HepG2 (cell line): ENCODE data around the gene DCAF7. TPM values are rescaled to one million over a fixed set of nuclear protein-coding genes. Genes with fewer than 3 reads are reported as not detected.

ENCODE experiments used
- BATF2 ChIP-seq: sonication (generic); formaldehyde crosslinking; IDR thresholded peaks from 2 replicates; pipeline ENCODE4 v1.8.0; 2022; ENCODE audit warnings: mild to moderate bottlenecking, missing genetic modification reagents, moderate library complexity
- NFKB2 ChIP-seq: sonication (generic); formaldehyde crosslinking; IDR thresholded peaks from 2 replicates; pipeline ENCODE4 v1.4.0; 2020; ENCODE audit warnings: missing genetic modification reagents, borderline replicate concordance
- REL ChIP-seq: sonication (generic); formaldehyde crosslinking; conservative IDR thresholded peaks from 2 replicates; pipeline ENCODE4 v1.8.0; 2022; ENCODE audit warnings: mild to moderate bottlenecking, missing genetic modification reagents, moderate library complexity
- RFX1 ChIP-seq: fragments of 450-650 bp; IDR thresholded peaks from 2 replicates; pipeline ENCODE4 v1.6.1; 2017
- RFXAP ChIP-seq: sonication (generic); formaldehyde crosslinking; IDR thresholded peaks from 2 replicates; pipeline ENCODE4 v1.4.0; 2020; ENCODE audit warnings: missing genetic modification reagents, borderline replicate concordance
- SKIL ChIP-seq: sonication (generic); formaldehyde crosslinking; IDR thresholded peaks from 2 replicates; pipeline ENCODE4 v1.8.0; 2022; ENCODE audit warnings: missing genetic modification reagents, mild to moderate bottlenecking, moderate library complexity, borderline replicate concordance
- THAP7 ChIP-seq: sonication (generic); formaldehyde crosslinking; IDR thresholded peaks from 2 replicates; pipeline ENCODE4 v1.8.1; 2023; ENCODE audit warnings: mild to moderate bottlenecking, missing genetic modification reagents
- YY1 ChIP-seq: IDR thresholded peaks from 2 replicates; pipeline ENCODE4 v1.6.1; 2011; ENCODE audit warnings: low read length, low read depth, moderate library complexity, mild to moderate bottlenecking; ENCODE audit not compliant: insufficient read depth, insufficient replicate concordance
- ZFP41 ChIP-seq: sonication (generic); formaldehyde crosslinking; IDR thresholded peaks from 2 replicates; pipeline ENCODE4 v1.4.0; 2020; ENCODE audit warnings: mild to moderate bottlenecking, missing genetic modification reagents, borderline replicate concordance
- ZNF354B ChIP-seq: sonication (generic); formaldehyde crosslinking; IDR thresholded peaks from 2 replicates; pipeline ENCODE4 v1.8.0; 2022; ENCODE audit warnings: mild to moderate bottlenecking, missing genetic modification reagents
- ZNF616 ChIP-seq: sonication (generic); formaldehyde crosslinking; IDR thresholded peaks from 2 replicates; pipeline ENCODE4 v1.5.0; 2020; ENCODE audit warnings: low read depth, mild to moderate bottlenecking, missing genetic modification reagents
- ZSCAN5A ChIP-seq: sonication (generic); formaldehyde crosslinking; IDR thresholded peaks from 2 replicates; pipeline ENCODE4 v1.8.0; 2022; ENCODE audit warnings: mild to moderate bottlenecking, missing genetic modification reagents, borderline replicate concordance
- polyA plus RNA-seq, 8 experiments: library from polyadenylated mRNA; depleted of rRNA in 3 of 8; stranded (reverse) in 7 of 8; unstranded in 1 of 8; fragments of >200 nt; fragmentation: Illumina TruSeq in 4 of 8; extraction: Trizol in 4 of 8; gene quantifications; 2 replicates each; pipeline versions ENCODE4 v1.2.1 to v1.2.3, GENCODE V29; 2011 to 2016; ENCODE audit warnings: low read depth in 4 of 8, missing spikeins in 1 of 8, mixed read lengths in 1 of 8; ENCODE audit not compliant: insufficient read depth in 1 of 8
- total RNA-seq, 5 experiments: library from RNA; depleted of rRNA; stranded (reverse); fragments of >200 nt; fragmentation: Illumina TruSeq; extraction: Trizol; gene quantifications; 2 replicates each; pipeline ENCODE4 v1.2.3, GENCODE V29; 2016; ENCODE audit warnings: low read depth in 1 of 5
- TF ChIP-seq, protein P1 (sequence below): sonication (generic); formaldehyde crosslinking; IDR thresholded peaks from 2 replicates; pipeline ENCODE4; 2020; ENCODE audit warnings: missing genetic modification reagents, mild to moderate bottlenecking, borderline replicate concordance

The DCAF7 gene
- total and polyA plus RNA-seq, 2 of the 13 experiments (the other 11 are each of a cell fraction or from before 2014, with no cell fraction given), result 55.2 to 73.4 TPM

DNA sequence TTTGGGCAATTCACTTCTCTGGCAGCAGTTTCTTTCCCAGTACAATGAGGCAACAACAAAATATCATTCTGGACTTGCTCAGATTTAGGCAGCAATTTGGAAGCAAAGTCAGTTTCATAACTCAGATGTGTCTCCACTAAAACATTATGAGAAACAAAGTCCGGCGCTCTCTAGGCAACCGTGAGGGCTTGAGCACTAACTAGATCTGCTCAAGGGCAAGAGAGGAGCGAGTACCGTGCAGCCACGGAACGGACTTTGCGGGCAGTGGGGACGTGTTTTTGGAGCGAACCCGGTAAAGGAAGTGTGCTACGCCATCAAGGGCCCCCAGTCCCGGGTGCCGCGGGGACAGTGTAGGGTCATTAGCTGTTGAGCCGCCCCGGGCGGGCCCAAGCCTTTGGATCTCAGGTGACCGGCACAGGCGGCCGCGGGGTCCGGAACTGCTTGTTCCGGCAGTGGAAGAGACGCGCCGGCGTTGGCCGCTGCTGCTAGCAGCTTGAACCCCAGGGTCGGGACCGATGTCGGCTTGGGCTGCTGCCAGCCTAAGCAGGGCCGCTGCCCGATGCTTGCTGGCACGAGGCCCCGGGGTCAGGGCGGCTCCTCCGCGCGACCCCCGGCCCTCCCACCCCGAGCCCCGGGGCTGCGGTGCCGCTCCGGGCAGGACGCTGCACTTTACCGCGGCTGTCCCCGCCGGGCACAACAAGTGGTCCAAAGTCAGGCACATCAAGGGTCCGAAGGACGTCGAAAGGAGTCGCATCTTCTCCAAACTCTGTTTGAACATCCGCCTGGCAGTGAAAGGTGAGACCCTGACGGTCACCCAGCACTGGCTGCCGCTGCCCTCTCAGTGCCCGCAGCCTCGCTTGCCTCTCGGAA is 50.5 kb downstream of the DCAF7 start, which contains the start of gene TACO1 (continued):
- TF ChIP-seq, protein P1, sequence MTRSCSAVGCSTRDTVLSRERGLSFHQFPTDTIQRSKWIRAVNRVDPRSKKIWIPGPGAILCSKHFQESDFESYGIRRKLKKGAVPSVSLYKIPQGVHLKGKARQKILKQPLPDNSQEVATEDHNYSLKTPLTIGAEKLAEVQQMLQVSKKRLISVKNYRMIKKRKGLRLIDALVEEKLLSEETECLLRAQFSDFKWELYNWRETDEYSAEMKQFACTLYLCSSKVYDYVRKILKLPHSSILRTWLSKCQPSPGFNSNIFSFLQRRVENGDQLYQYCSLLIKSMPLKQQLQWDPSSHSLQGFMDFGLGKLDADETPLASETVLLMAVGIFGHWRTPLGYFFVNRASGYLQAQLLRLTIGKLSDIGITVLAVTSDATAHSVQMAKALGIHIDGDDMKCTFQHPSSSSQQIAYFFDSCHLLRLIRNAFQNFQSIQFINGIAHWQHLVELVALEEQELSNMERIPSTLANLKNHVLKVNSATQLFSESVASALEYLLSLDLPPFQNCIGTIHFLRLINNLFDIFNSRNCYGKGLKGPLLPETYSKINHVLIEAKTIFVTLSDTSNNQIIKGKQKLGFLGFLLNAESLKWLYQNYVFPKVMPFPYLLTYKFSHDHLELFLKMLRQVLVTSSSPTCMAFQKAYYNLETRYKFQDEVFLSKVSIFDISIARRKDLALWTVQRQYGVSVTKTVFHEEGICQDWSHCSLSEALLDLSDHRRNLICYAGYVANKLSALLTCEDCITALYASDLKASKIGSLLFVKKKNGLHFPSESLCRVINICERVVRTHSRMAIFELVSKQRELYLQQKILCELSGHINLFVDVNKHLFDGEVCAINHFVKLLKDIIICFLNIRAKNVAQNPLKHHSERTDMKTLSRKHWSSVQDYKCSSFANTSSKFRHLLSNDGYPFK (CRISPR knock-in tag), result peak; percentile 95
- TF ChIP-seq RFXAP (peak; percentile 96), ZNF616 (CRISPR knock-in tag) (peak; percentile 73), ZSCAN5A (CRISPR knock-in tag) (peak; percentile 85; the same call in 1 of the 2 replicates), NFKB2 (peak; percentile 98), ZFP41 (CRISPR knock-in tag) (no peak; the same call in 1 of the 2 replicates), ZNF354B (no peak), YY1 (peak; percentile 81), SKIL (CRISPR knock-in tag) (no peak), BATF2 (CRISPR knock-in tag) (0 out of 2 replicates have a peak, but pooled peaks have one; percentile 61), REL (CRISPR knock-in tag) (no peak; the same call in 1 of the 2 replicates), THAP7 (peak; percentile 91), RFX1 (no peak)
